ENCODE results near the gene OSBPL10. TPM values are rescaled to one million over a fixed set of nuclear protein-coding genes. Genes with fewer than 3 reads are reported as not detected.

Gene OSBPL10
- total and polyA plus RNA-seq, 8 donors = 1.8 to 37.7 (median 5.9) TPM

DNA sequence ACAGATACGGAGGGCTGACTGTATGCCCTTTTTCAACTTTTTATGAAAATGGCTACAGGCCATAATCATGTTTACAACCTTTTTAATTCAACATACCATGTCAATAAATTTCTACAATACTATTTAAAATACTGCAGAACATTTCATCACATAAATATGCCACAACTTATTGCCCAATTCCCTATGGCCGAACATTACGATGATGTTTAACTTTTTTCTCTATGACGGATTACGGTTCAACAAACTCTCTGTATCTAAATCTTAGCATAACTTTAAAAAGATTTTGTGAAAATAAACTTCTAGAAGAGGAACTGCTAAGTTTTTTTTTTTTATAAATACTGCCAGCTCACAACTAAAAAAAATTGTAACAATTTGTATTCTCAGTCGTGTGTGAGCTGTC lies 220.4 kb downstream of the OSBPL10 start:
- intact Hi-C loops (cut with DNase I; ENCODE audit: low total_unique reads) = no loop called here
- H3K9me3 ChIP-seq = no peaks in the 10 kb centered on the region
- H3K36me3 ChIP-seq = no peaks in the 10 kb centered on the region
- no peaks in the 10 kb centered on the region for H3K27me3 ChIP-seq
- TF ChIP-seq POLR2AphosphoS5 (IDR thresholded peaks at IDR 0.05) (no peak), POLR2A (IDR thresholded peaks at IDR 0.05) (no peak), EP300 (IDR thresholded peaks at IDR 0.05) (no peak)
- TF ChIP-seq, protein P1, sequence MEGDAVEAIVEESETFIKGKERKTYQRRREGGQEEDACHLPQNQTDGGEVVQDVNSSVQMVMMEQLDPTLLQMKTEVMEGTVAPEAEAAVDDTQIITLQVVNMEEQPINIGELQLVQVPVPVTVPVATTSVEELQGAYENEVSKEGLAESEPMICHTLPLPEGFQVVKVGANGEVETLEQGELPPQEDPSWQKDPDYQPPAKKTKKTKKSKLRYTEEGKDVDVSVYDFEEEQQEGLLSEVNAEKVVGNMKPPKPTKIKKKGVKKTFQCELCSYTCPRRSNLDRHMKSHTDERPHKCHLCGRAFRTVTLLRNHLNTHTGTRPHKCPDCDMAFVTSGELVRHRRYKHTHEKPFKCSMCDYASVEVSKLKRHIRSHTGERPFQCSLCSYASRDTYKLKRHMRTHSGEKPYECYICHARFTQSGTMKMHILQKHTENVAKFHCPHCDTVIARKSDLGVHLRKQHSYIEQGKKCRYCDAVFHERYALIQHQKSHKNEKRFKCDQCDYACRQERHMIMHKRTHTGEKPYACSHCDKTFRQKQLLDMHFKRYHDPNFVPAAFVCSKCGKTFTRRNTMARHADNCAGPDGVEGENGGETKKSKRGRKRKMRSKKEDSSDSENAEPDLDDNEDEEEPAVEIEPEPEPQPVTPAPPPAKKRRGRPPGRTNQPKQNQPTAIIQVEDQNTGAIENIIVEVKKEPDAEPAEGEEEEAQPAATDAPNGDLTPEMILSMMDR (IDR thresholded peaks at IDR 0.05) = no peak
- WGBS, 5 donors = 85 to 88% (median 85%) methylated on average over 6 of the region's 6 CpGs
- no peak overlapping the region for H3K4me3 ChIP-seq
- H3K4me1 ChIP-seq = no peaks in the 10 kb centered on the region
- no peak overlapping the region for H3K27ac ChIP-seq
- no peak for DNase-seq

DNA sequence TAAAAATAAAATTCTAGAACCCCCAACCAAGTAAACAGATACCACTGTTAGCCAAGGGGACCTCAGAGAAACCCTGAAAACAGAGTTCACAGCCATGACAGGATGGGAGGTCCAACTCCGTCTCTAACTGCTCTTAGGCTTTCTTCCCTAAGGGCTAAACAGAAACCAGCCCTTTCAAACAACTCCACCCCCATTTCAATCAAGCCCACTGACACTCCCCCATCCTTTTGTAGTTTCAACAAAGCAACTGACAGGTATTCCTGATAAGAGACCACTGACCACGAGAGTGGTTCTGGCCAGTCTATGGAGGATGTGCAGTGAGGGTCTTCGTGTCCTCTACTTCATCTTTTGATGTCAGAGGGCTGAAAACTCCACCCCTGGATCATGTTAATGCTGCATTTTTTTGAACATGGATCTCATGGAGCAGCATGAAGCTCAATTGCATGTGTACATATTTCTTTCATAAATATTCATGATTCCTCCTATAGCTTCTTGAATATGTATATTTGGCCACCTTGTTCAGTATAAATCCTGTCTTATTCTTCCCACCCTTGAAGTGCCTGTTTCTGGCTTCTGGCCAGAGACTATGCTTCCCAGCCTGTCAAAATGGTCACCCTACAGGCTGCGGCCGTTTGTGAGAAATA lies 222.6 kb downstream of the OSBPL10 start:
- Histone ChIP-seq H3K9me3 (no peaks in the 10 kb centered on the region), H3K4me3 (no peak overlapping the region), H3K36me3 (no peaks in the 10 kb centered on the region), H3K27ac (no peak overlapping the region), H3K4me1 (no peaks in the 10 kb centered on the region), H3K27me3 (no peaks in the 10 kb centered on the region)
- TF ChIP-seq EP300 (IDR thresholded peaks at IDR 0.05) = no peak
- TF ChIP-seq, protein P1 (IDR thresholded peaks at IDR 0.05) = no peak
- no peak for TF ChIP-seq POLR2A (IDR thresholded peaks at IDR 0.05)
- no peak for TF ChIP-seq POLR2AphosphoS5 (IDR thresholded peaks at IDR 0.05)
- WGBS, 5 donors = 83 to 89% (median 87%) methylated on average over 5 of the region's 5 CpGs
- intact Hi-C loops (cut with DNase I; ENCODE audit: low total_unique reads) = no loop called here
- DNase-seq = no peak

DNA sequence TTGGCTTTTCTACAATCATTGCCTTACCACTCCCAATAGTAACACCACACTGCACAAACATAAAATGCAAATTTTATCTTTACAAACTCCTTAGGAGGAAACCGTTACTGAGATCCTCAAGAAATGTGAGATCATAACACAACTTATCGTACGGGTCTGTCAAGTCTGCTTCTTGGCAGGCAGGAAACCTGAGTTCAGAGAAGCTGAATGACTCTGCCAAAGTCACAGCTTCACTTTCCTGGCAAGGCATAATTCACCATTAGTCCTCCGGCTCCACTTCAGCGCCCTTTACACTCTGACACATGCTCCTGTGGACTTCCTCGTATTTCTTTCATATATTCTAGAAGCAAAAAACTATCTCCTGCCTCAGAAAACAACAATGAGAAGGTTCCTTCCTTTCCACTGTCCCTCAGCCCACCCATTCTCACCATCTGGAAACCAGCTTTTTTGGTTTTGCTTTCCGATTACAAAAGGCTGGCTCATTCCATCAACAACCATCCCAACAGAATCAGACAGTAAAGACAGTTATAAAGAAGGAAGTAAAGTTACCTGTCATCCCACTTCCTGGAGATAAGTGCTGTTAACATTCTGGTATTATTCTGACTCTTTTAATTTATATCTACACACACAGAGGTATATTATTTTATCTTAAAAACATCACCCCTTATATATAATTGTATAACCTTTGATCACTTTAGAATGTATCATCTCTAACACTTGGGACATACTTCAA lies 225.0 kb downstream of the OSBPL10 start:
- Histone ChIP-seq H3K9me3 (no peaks in the 10 kb centered on the region), H3K4me3 (no peak overlapping the region), H3K27ac (no peak overlapping the region), H3K36me3 (no peaks in the 10 kb centered on the region), H3K4me1 (no peaks in the 10 kb centered on the region), H3K27me3 (no peaks in the 10 kb centered on the region)
- no peak for DNase-seq
- WGBS, 5 donors = 39 to 66% (median 58%) methylated on average over 7 of the region's 7 CpGs
- intact Hi-C loops (cut with DNase I; ENCODE audit: low total_unique reads) = no loop called here
- TF ChIP-seq POLR2A (IDR thresholded peaks at IDR 0.05) (no peak), POLR2AphosphoS5 (IDR thresholded peaks at IDR 0.05) (no peak), EP300 (IDR thresholded peaks at IDR 0.05) (no peak)
- TF ChIP-seq, protein P1 (IDR thresholded peaks at IDR 0.05) = no peak

DNA sequence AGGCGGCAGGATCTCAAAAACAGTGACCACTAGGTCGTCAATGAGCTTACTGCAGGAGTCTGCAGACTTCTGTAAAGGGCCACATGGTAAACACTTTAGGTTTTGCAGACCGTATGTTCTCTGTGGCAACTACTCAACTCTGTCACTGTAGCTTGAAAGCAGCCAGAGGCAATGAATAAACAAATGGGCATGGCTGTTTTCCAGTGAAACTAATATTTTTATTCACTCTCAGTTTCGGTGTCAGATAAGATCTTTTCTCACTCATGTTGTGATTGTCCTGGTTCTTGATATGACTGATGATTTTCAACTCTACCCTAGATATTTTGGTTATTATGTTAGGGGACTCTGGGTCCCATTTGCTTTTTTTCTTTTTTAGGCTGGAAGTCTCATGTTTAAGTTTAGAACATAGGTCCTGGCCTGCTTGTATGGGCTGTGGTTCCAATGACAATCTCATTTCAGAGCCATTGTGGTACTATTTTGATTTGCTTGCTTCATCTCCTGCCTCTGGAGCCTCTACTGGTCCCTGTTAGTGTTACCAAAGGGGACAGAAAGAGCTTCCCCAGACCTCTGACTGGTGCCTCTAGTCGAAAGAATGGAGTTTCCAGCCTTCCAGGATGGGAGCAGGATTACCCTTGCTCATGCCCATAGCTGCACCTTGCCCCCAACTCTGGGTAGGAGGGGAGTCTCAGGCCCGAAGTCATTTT lies 226.3 kb downstream of the OSBPL10 start:
- Histone ChIP-seq H3K4me3 (no peak overlapping the region), H3K4me1 (no peaks in the 10 kb centered on the region), H3K9me3 (no peaks in the 10 kb centered on the region), H3K27me3 (no peaks in the 10 kb centered on the region), H3K36me3 (no peaks in the 10 kb centered on the region), H3K27ac (no peak overlapping the region)
- no peak for DNase-seq
- TF ChIP-seq EP300 (IDR thresholded peaks at IDR 0.05) (no peak), POLR2AphosphoS5 (IDR thresholded peaks at IDR 0.05) (no peak), POLR2A (IDR thresholded peaks at IDR 0.05) (no peak)
- TF ChIP-seq, protein P1 (IDR thresholded peaks at IDR 0.05) = no peak
- intact Hi-C loops (cut with DNase I; ENCODE audit: low total_unique reads) = no loop called here
- WGBS, 5 donors = 49 to 66% (median 56%) methylated on average over 6 of the region's 6 CpGs

All from stomach (tissue), 9 donors.